ENCODE data around the gene PTGR3.
A peak's percentile ranks its signal among the peaks of the same experiment; 100 is the strongest.

PTGR3 gene

GRCh38 chr18:75164479-75164878 lies 44.5 kb downstream of the PTGR3 start:
- CTCF ChIA-PET = interaction anchor here (0.9 to 1.4 kb wide), 2 partner anchors 8 to 157 kb away, joined by 3 read pairs; no protein-coding TSS in a partner anchor
- DNase-seq (ENCODE audit: extremely low spot score) = no peak
- no peak for TF ChIP-seq CTCF (IDR thresholded peaks at IDR 0.05; ENCODE audit: control extremely low read depth, extremely low read depth, low read depth, missing control alignments)
- POLR2A ChIA-PET = no interaction called here

- CTCF ChIA-PET = interaction anchor here (1.4 kb wide), 1 partner anchor 156 kb away, joined by 3 read pairs; no protein-coding TSS in a partner anchor
- no peak for TF ChIP-seq CTCF (IDR thresholded peaks at IDR 0.05; ENCODE audit: control extremely low read depth, extremely low read depth, low read depth, missing control alignments)
- no peak for DNase-seq (ENCODE audit: extremely low spot score)
- POLR2A ChIA-PET = no interaction called here
Observed at GRCh38 chr18:75163736-75164135, 45.2 kb downstream of the PTGR3 start.

- no peak for DNase-seq (ENCODE audit: extremely low spot score)
- ChIA-PET CTCF (no interaction called here), POLR2A (no interaction called here)
- no peak for TF ChIP-seq CTCF (IDR thresholded peaks at IDR 0.05; ENCODE audit: control extremely low read depth, extremely low read depth, low read depth, missing control alignments)
Observed at GRCh38 chr18:75162978-75163377, 46.0 kb downstream of the PTGR3 start.

GRCh38 chr18:75162467-75162866 lies 46.5 kb downstream of the PTGR3 start:
- ChIA-PET POLR2A (no interaction called here), CTCF (no interaction called here)
- TF ChIP-seq CTCF (IDR thresholded peaks at IDR 0.05; ENCODE audit: control extremely low read depth, extremely low read depth, low read depth, missing control alignments) = no peak
- no peak for DNase-seq (ENCODE audit: extremely low spot score)

GRCh38 chr18:75161256-75162028 lies 47.5 kb downstream of the PTGR3 start:
- peak; percentile 21 for TF ChIP-seq CTCF (IDR thresholded peaks at IDR 0.05; ENCODE audit: control extremely low read depth, extremely low read depth, low read depth, missing control alignments)
- ChIA-PET POLR2A (no interaction called here), CTCF (interaction anchor here (0.6 to 1.2 kb wide), 3 partner anchors 9 to 11 kb away, joined by 3 to 4 read pairs (median 3); no protein-coding TSS in a partner anchor)
- DNase-seq (ENCODE audit: extremely low spot score) = peak; percentile 38

- no peak for TF ChIP-seq CTCF (IDR thresholded peaks at IDR 0.05; ENCODE audit: control extremely low read depth, extremely low read depth, low read depth, missing control alignments)
- ChIA-PET CTCF (interaction anchor here (0.9 kb wide), 1 partner anchor 8 kb away, joined by 3 read pairs; no protein-coding TSS in a partner anchor), POLR2A (no interaction called here)
- DNase-seq (ENCODE audit: extremely low spot score) = no peak
Observed at GRCh38 chr18:75160364-75160763, 48.6 kb downstream of the PTGR3 start.

All from GM10248 (cell line).